Mesenchymal stem cell (in vitro differentiated cells and primary cell): Measurements from ENCODE around the gene FAM181A. TPM values are rescaled to one million over a fixed set of nuclear protein-coding genes. Genes with fewer than 3 reads are reported as not detected.

Experiments used
- DNase-seq: peaks from one replicate; pipeline ENCODE4 v3.0.0-alpha.2; 2013
- H2AFZ ChIP-seq: one replicate; pipeline ENCODE4 v1.6.1; 2013; ENCODE audit warnings: low read depth, mild to moderate bottlenecking, control low read depth, inconsistent platforms, low read length, moderate library complexity
- H2AK5ac ChIP-seq: 2 replicates; pipeline ENCODE4 v1.6.1; 2013; ENCODE audit warnings: low read length, moderate library complexity, mild to moderate bottlenecking, inconsistent platforms; ENCODE audit not compliant: severe bottlenecking
- H2BK120ac ChIP-seq: one replicate; pipeline ENCODE4 v1.6.1; 2013; ENCODE audit warnings: low read depth, mild to moderate bottlenecking, inconsistent platforms, low read length, moderate library complexity
- H2BK12ac ChIP-seq, 2 experiments: one replicate each; pipeline ENCODE4 v1.6.1; 2013; ENCODE audit warnings: inconsistent platforms in 2 of 2, low read length in 2 of 2, mild to moderate bottlenecking in 2 of 2, moderate library complexity in 2 of 2, control low read depth in 1 of 2
- H2BK15ac ChIP-seq: one replicate; pipeline ENCODE4 v1.6.1; 2013; ENCODE audit warnings: mild to moderate bottlenecking, low read depth, inconsistent platforms; ENCODE audit not compliant: poor library complexity, severe bottlenecking
- H2BK5ac ChIP-seq: 2 replicates; pipeline ENCODE4 v1.6.1; 2013; ENCODE audit warnings: low read depth, mild to moderate bottlenecking, low read length, control low read depth, inconsistent platforms; ENCODE audit not compliant: poor library complexity, severe bottlenecking
- H3K14ac ChIP-seq, 2 experiments: one replicate each; pipeline ENCODE4 v1.6.1; 2013; ENCODE audit warnings: inconsistent platforms in 2 of 2, low read length in 2 of 2, control low read depth in 1 of 2, mild to moderate bottlenecking in 1 of 2, moderate library complexity in 1 of 2
- H3K18ac ChIP-seq, 2 experiments: one replicate each; pipeline ENCODE4 v1.6.1; 2013; ENCODE audit warnings: inconsistent platforms in 2 of 2, low read length in 2 of 2, control low read depth in 1 of 2, low read depth in 1 of 2, mild to moderate bottlenecking in 1 of 2
- H3K23ac ChIP-seq, 2 experiments: one replicate each; pipeline ENCODE4 v1.6.1; 2013; ENCODE audit warnings: inconsistent platforms in 2 of 2, low read length in 2 of 2, mild to moderate bottlenecking in 2 of 2, moderate library complexity in 2 of 2, control low read depth in 1 of 2
- H3K27ac ChIP-seq: 2 replicates; pipeline ENCODE4 v1.5.1; 2013; ENCODE audit warnings: mild to moderate bottlenecking, moderate library complexity, low read length, control low read depth, inconsistent platforms; ENCODE audit not compliant: poor library complexity, severe bottlenecking
- H3K27me3 ChIP-seq, 2 experiments: 2 replicates each; pipeline versions ENCODE4 v1.6.1 to v1.7.0; 2013; ENCODE audit warnings: low read length in 2 of 2, mild to moderate bottlenecking in 2 of 2, moderate library complexity in 2 of 2, control low read depth in 1 of 2, inconsistent platforms in 1 of 2; ENCODE audit not compliant: control insufficient read depth in 1 of 2, insufficient read depth in 1 of 2
- H3K36me3 ChIP-seq, 2 experiments: 2 replicates each; pipeline versions ENCODE4 v1.6.1 to v1.7.0; 2013; ENCODE audit warnings: low read length in 2 of 2, control low read depth in 1 of 2, inconsistent platforms in 1 of 2, low read depth in 1 of 2, mild to moderate bottlenecking in 1 of 2; ENCODE audit not compliant: insufficient read depth in 2 of 2, control insufficient read depth in 1 of 2
- H3K4ac ChIP-seq, 2 experiments: one replicate each; pipeline ENCODE4 v1.6.1; 2013; ENCODE audit warnings: inconsistent platforms in 2 of 2, low read length in 2 of 2, mild to moderate bottlenecking in 2 of 2, moderate library complexity in 2 of 2, control low read depth in 1 of 2, low read depth in 1 of 2
- H3K4me1 ChIP-seq: 2 replicates; pipeline ENCODE4 v1.6.1; 2013; ENCODE audit warnings: low read depth, low read length, control low read depth; ENCODE audit not compliant: control insufficient read depth, insufficient read depth
- H3K4me2 ChIP-seq: 2 replicates; pipeline ENCODE4 v1.6.1; 2013; ENCODE audit warnings: low read length, mild to moderate bottlenecking, inconsistent platforms; ENCODE audit not compliant: poor library complexity, severe bottlenecking
- H3K4me3 ChIP-seq, 2 experiments: 2 replicates each; pipeline versions ENCODE4 v1.5.1 to v1.7.0; 2013; ENCODE audit warnings: low read length in 2 of 2, mild to moderate bottlenecking in 2 of 2, control low read depth in 1 of 2, low read depth in 1 of 2; ENCODE audit not compliant: insufficient read depth in 1 of 2
- H3K79me1 ChIP-seq: replicated peaks from 2 replicates; pipeline ENCODE4 v1.6.1; 2013; ENCODE audit warnings: mild to moderate bottlenecking, control low read depth, low read length, inconsistent platforms; ENCODE audit not compliant: poor library complexity, severe bottlenecking
- H3K9ac ChIP-seq: 2 replicates; pipeline ENCODE4 v1.7.0; 2013; ENCODE audit warnings: mild to moderate bottlenecking, low read length, moderate library complexity
- H3K9me3 ChIP-seq: 2 replicates; pipeline ENCODE4 v1.7.0; 2013; ENCODE audit warnings: mild to moderate bottlenecking, low read length; ENCODE audit not compliant: control insufficient read depth
- H4K8ac ChIP-seq: one replicate; pipeline ENCODE4 v1.6.1; 2013; ENCODE audit warnings: inconsistent platforms, mild to moderate bottlenecking, low read length, moderate library complexity
- H4K91ac ChIP-seq: one replicate; pipeline ENCODE4 v1.6.1; 2013; ENCODE audit warnings: mild to moderate bottlenecking, low read length, inconsistent platforms
- WGBS: methylation state at CpG from one replicate; pipeline ENCODE4 v1.1.7; 2013; ENCODE audit warnings: mixed read lengths; 5-methylcytosine and 5-hydroxymethylcytosine counted together
- small RNA-seq: library from polyadenylated mRNA; stranded (forward); fragments of <200 nt; extraction: miRNeasy Mini kit (QIAGEN cat#:217004); gene quantifications from one replicate; pipeline ENCODE3, GENCODE V24; 2013; ENCODE audit warnings: low read depth

FAM181A gene

GRCh38 chr14:93978735-93979134 is 51.6 kb downstream of the FAM181A start:
- Histone ChIP-seq H3K36me3 (peaks cover 0 to 2% of the 10 kb centered on the region in 2 experiments), H2BK5ac (no peak overlapping the region), H3K27ac (peak overlapping the region; percentile 15), H3K23ac (no peak overlapping the region), H3K9me3 (no peaks in the 10 kb centered on the region), H3K4me1 (peaks cover 16% of the 10 kb centered on the region), H2BK12ac (no peak overlapping the region), H3K4me2 (no peak overlapping the region), H3K79me1 (no peaks in the 10 kb centered on the region), H3K18ac (no peak overlapping the region), H2AFZ (no peak overlapping the region), H2BK15ac (no peak overlapping the region), H4K8ac (no peak overlapping the region), H2BK120ac (no peak overlapping the region), H2AK5ac (peak overlapping the region; percentile 77), H3K4me3 (no peak overlapping the region), H3K27me3 (peaks cover 0 to 5% of the 10 kb centered on the region in 2 experiments), H3K14ac (no peak overlapping the region), H3K9ac (no peak overlapping the region), H4K91ac (no peak overlapping the region), H3K4ac (no peak overlapping the region)
- no peak for DNase-seq
- 68% methylated on average over 4 of the region's 4 CpGs for WGBS

Small RNA genes within 50 kb of the gene (small RNA-seq; reads per million reads assigned to genes)
- gene MIR4506, result not detected
